Measurements from ENCODE around the gene ZNF879. TPM values are rescaled to one million over a fixed set of nuclear protein-coding genes. Genes with fewer than 3 reads are reported as not detected.

ZNF879 gene
- total RNA-seq, 2 donors from 2014 or later = 5.8 to 6.6 TPM

- H3K4me3 ChIP-seq (ENCODE audit: low read length) = no peak overlapping the region
- no peak overlapping the region for H3K9ac ChIP-seq (ENCODE audit: extremely low read depth, low read length, poor library complexity, severe bottlenecking)
- Mint-ChIP-seq H3K27me3 (ENCODE audit: insufficient read depth) (peaks cover 13% of the 10 kb centered on the region), H3K9me3 (peaks cover 76% of the 10 kb centered on the region), H3K4me1 (no peaks in the 10 kb centered on the region), H3K36me3 (ENCODE audit: low read depth) (no peaks in the 10 kb centered on the region), H3K27ac (no peak overlapping the region), H3K4me3 (no peak overlapping the region)
- no peaks in the 10 kb centered on the region for H3K4me1 ChIP-seq (ENCODE audit: control insufficient read depth, insufficient read depth, low read length)
- peaks cover 23% of the 10 kb centered on the region for H3K9me3 ChIP-seq (ENCODE audit: control insufficient read depth, low read length)
- DNase-seq = no peak
- H3K27me3 ChIP-seq (ENCODE audit: control insufficient read depth, insufficient read depth, low read length, poor library complexity, severe bottlenecking) = no peaks in the 10 kb centered on the region
- TF ChIP-seq CTCF (conservative IDR thresholded peaks at IDR 0.05) = no peak
- no peaks in the 10 kb centered on the region for H3K36me3 ChIP-seq (ENCODE audit: control insufficient read depth, insufficient read depth, low read length)
- no peak overlapping the region for H3K27ac ChIP-seq (ENCODE audit: low read depth, low read length)
- 77 to 84% methylated on average over 9 to 10 of the region's 10 CpGs for WGBS, 2 experiments (ENCODE audit: insufficient coverage in 1 of 2, insufficient read length in 1 of 2)
These were observed 31.3 kb downstream of the ZNF879 start for GRCh38 chr5:179054876-179055275.

- Mint-ChIP-seq H3K27me3 (ENCODE audit: insufficient read depth) (peaks cover 16% of the 10 kb centered on the region), H3K36me3 (ENCODE audit: low read depth) (no peaks in the 10 kb centered on the region), H3K27ac (no peak overlapping the region), H3K9me3 (peaks cover 74% of the 10 kb centered on the region), H3K4me3 (no peak overlapping the region), H3K4me1 (no peaks in the 10 kb centered on the region)
- no peak overlapping the region for H3K4me3 ChIP-seq (ENCODE audit: low read length)
- H3K9ac ChIP-seq (ENCODE audit: extremely low read depth, low read length, poor library complexity, severe bottlenecking) = no peak overlapping the region
- no peaks in the 10 kb centered on the region for H3K4me1 ChIP-seq (ENCODE audit: control insufficient read depth, insufficient read depth, low read length)
- no peaks in the 10 kb centered on the region for H3K36me3 ChIP-seq (ENCODE audit: control insufficient read depth, insufficient read depth, low read length)
- H3K9me3 ChIP-seq (ENCODE audit: control insufficient read depth, low read length) = peaks cover 24% of the 10 kb centered on the region
- no peaks in the 10 kb centered on the region for H3K27me3 ChIP-seq (ENCODE audit: control insufficient read depth, insufficient read depth, low read length, poor library complexity, severe bottlenecking)
- DNase-seq = no peak
- no peak for TF ChIP-seq CTCF (conservative IDR thresholded peaks at IDR 0.05)
- H3K27ac ChIP-seq (ENCODE audit: low read depth, low read length) = no peak overlapping the region
- WGBS, 2 experiments (ENCODE audit: insufficient coverage in 1 of 2, insufficient read length in 1 of 2) = 75 to 79% methylated on average over 3 of the region's 3 CpGs
These were observed 31.8 kb downstream of the ZNF879 start for GRCh38 chr5:179055436-179055835.

DNA sequence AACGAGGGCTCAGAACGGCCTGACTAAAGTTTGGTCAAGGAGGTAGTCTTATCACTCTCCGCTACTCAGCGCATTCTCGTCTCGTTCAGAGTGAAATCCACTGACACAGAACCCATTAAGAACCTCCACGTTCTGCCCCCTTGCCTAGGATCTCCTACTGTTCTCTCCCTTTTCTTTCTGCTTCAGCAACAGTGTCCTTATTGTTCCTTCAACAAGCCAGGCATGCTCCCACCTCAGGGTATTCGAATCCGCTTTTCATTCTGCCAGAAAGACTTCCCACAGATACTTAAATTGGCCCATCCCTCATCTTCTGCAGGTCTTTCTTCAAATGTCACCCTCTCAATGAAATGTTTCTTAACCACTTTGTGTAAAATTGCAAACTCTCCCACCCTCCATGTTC is 32.2 kb downstream of the ZNF879 start:
- no peak overlapping the region for H3K4me3 ChIP-seq (ENCODE audit: low read length)
- WGBS, 2 experiments (ENCODE audit: insufficient coverage in 1 of 2, insufficient read length in 1 of 2) = 79 to 80% methylated on average over 7 to 9 of the region's 9 CpGs
- DNase-seq = no peak
- TF ChIP-seq CTCF (conservative IDR thresholded peaks at IDR 0.05) = no peak
- no peak overlapping the region for H3K9ac ChIP-seq (ENCODE audit: extremely low read depth, low read length, poor library complexity, severe bottlenecking)
- peaks cover 16% of the 10 kb centered on the region for H3K27me3 Mint-ChIP-seq (ENCODE audit: insufficient read depth)
- no peaks in the 10 kb centered on the region for H3K4me1 Mint-ChIP-seq
- no peak overlapping the region for H3K27ac ChIP-seq (ENCODE audit: low read depth, low read length)
- H3K27me3 ChIP-seq (ENCODE audit: control insufficient read depth, insufficient read depth, low read length, poor library complexity, severe bottlenecking) = no peaks in the 10 kb centered on the region
- H3K9me3 Mint-ChIP-seq = peaks cover 72% of the 10 kb centered on the region
- H3K4me3 Mint-ChIP-seq = no peak overlapping the region
- no peak overlapping the region for H3K27ac Mint-ChIP-seq
- H3K9me3 ChIP-seq (ENCODE audit: control insufficient read depth, low read length) = peaks cover 24% of the 10 kb centered on the region
- H3K4me1 ChIP-seq (ENCODE audit: control insufficient read depth, insufficient read depth, low read length) = no peaks in the 10 kb centered on the region
- no peaks in the 10 kb centered on the region for H3K36me3 Mint-ChIP-seq (ENCODE audit: low read depth)
- no peaks in the 10 kb centered on the region for H3K36me3 ChIP-seq (ENCODE audit: control insufficient read depth, insufficient read depth, low read length)
